ENCODE results near the gene KCNN3.

Gene KCNN3

DNA sequence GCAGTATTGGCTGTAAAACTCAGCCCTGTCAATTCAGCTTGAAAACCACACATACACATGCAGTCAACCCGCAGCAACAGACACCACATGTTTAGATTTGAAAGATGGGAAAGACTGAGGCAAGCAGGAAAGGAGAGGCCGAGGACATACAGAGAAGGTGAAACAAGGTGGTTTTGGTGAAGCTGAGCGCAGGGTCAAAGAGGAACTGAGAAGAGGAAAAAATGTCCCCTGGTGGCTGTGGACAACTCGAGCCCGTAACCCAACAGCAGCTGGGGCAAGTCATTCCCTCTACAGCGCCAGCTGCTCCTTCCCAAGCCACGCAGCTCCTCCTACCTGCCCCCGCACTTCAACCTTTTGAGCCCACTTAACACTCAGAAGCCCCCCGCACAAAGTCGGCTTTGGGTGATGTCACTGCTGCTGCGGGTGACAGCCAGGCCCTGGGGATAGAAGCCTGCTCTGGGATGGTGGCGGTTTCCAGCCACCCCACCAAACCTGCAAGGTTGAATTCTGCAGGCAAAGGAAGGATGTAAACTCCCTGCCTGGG lies 63.0 kb downstream of the KCNN3 start:
- H3K4me3 ChIP-seq (replicated peaks in 1 of 2; ENCODE audit: low read depth in 2 of 2, low read length in 2 of 2): no peak overlapping the region
- TF ChIP-seq, protein P1, sequence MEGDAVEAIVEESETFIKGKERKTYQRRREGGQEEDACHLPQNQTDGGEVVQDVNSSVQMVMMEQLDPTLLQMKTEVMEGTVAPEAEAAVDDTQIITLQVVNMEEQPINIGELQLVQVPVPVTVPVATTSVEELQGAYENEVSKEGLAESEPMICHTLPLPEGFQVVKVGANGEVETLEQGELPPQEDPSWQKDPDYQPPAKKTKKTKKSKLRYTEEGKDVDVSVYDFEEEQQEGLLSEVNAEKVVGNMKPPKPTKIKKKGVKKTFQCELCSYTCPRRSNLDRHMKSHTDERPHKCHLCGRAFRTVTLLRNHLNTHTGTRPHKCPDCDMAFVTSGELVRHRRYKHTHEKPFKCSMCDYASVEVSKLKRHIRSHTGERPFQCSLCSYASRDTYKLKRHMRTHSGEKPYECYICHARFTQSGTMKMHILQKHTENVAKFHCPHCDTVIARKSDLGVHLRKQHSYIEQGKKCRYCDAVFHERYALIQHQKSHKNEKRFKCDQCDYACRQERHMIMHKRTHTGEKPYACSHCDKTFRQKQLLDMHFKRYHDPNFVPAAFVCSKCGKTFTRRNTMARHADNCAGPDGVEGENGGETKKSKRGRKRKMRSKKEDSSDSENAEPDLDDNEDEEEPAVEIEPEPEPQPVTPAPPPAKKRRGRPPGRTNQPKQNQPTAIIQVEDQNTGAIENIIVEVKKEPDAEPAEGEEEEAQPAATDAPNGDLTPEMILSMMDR (IDR thresholded peaks at IDR 0.05; ENCODE audit: low read depth, low read length): no peak
- no peak for DNase-seq (ENCODE audit: low read depth in 2 of 2)

DNA sequence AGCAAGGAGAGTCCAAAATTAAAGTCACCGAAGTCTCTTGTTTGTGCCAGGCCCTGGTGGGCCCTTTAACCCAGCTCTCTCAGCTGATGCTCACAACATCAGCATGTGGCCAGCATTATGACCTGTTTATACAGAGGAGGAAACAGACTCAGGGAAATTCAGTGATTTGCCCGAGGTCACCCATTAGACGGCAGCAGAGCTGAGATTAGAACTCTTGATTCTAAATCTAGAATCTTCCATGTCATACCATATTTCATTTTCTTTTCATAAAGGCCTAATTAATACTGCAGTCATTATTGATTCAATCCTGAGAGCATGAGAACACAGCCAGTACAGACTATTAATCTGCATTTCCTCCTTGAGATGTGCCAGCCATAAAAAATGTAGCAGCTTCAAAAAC lies 63.7 kb downstream of the KCNN3 start:
- H3K4me3 ChIP-seq (replicated peaks in 1 of 2; ENCODE audit: low read depth in 2 of 2, low read length in 2 of 2): no peak overlapping the region
- no peak for DNase-seq (ENCODE audit: low read depth in 2 of 2)
- TF ChIP-seq, protein P1 (IDR thresholded peaks at IDR 0.05; ENCODE audit: low read depth, low read length): no peak

DNA sequence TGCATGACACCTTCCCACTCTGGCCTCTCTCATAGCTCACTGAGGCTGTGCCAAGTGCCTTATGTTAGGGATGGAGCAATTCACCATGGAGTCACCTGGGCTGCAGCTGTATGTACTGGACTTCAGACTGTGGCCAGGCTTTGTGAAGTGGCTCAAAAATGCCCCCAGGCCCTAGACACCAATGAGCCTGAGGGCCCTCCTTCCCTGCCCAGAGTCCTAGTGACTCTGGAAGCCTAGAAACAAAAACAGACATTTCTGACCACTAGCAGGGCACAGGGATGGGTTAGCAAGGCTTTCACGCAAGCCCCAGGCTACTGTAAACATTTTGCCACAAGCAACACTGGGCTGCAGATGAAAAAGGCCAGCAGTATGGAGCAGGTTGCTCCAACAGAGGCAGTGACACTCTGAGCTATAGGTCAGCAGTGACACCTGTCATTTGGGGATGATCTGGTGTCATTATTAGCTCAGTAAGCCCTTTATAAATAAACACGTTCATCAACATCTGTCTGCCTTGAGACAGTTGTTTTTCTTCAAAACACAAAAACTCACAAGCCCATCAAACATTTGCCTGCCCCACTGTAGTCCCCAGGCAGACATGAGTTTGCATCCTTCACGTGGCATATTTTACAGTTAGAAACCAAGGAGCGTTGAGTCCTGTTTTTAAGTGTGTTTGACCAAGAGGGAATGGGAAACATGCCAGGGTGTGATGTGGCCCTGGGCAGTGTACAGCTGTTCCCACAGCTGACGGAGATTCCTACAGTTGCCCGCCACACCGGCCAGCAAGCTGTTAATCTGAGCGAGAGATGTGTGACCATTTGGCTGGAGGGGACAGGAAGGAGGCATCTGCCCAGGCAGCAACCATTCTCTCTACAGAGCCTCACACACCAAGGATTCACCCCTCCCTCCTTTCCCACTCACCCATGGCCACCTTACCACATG lies 66.8 kb downstream of the KCNN3 start:
- TF ChIP-seq, protein P1 (IDR thresholded peaks at IDR 0.05; ENCODE audit: low read depth, low read length): no peak
- no peak overlapping the region for H3K4me3 ChIP-seq (replicated peaks in 1 of 2; ENCODE audit: low read depth in 2 of 2, low read length in 2 of 2)
- DNase-seq (ENCODE audit: low read depth in 2 of 2): no peak

DNA sequence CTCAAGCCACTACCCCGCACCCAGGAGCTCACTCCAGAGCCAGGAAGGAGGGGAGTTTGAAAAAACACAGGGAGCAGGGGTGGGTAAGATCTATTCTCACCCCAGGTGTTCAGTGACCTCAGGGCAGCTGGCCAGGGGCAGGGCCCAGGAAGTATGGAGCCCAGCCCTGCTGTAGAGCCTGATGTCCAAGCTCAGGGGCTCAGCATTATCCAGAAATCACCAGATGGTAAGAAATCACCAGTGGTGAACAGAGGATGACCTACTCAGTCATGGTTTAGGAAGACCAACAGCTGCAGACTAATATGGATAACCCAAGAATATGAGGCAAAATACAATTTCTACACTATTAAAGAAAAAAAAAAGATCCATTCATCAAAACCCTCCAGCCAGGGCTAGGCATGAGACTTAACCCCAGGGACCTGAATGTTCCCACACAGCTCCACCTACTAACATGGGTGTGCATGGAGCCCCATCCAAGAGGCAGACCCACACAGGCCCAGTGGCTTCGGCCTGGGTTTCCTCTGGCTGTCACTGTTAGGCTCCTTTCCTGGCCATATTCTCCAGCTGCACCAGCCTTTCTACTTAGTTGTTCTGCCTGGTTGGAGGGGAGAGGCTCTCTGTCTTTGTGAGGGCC lies 67.6 kb downstream of the KCNN3 start:
- no peak for DNase-seq (ENCODE audit: low read depth in 2 of 2)
- H3K4me3 ChIP-seq (replicated peaks in 1 of 2; ENCODE audit: low read depth in 2 of 2, low read length in 2 of 2): no peak overlapping the region
- TF ChIP-seq, protein P1 (IDR thresholded peaks at IDR 0.05; ENCODE audit: low read depth, low read length): no peak

DNA sequence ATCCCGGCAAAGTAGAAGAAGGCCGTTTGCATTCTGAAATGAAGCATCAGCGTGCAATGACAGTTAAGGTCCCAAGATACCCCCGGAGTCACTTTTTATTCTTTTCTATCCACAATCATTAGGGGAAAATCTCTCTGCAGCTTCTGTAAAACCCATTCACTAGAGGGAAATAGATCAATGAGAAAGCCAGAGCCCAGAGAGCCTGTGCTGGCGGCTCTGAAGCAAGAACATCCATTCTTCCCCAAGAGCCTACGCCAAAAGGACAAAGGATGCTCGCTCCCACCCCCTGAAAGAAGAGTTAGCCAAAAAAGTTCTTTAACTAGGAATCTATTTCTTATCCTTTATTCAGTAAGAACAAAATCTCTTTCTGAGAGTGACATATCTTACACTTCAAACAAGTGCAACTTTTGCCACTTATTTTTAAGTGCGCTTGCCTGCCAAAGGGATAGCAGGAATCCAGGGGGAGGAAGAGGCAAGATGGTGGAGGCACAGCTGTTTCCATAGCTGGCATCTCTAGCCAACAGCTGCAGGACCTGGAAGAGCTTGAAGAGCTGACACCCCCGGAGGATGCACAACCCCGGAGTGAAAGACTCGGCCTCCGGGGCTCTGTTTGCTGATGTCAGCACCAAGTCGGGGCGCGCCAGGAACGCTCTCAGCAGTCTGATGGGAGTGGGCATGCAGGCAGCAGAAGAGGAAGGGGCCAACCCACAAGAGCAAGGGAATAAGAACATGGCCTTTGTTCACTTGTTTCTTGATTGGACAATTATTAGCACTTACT lies 68.7 kb downstream of the KCNN3 start:
- no peak for DNase-seq (ENCODE audit: low read depth in 2 of 2)
- no peak overlapping the region for H3K4me3 ChIP-seq (replicated peaks in 1 of 2; ENCODE audit: low read depth in 2 of 2, low read length in 2 of 2)
- TF ChIP-seq, protein P1 (IDR thresholded peaks at IDR 0.05; ENCODE audit: low read depth, low read length): no peak

DNA sequence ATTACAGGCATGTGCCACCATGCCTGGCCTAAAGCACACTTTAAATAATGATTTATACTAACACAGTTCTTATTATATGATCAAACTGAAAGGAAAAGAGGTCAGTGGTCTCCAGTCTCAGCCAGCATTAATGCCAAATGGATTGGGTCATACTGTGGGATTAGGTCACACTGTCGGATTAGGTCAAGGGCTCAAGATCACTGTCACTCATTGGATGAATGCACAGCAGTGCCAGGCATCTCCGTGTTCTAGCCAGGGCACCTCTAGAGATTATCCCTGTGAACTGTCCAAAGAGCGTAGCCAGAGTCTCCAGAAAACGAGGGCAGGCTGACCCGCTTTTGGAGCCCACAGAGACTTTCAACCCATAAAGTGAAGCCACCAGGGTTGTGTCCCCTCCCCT lies 70.9 kb downstream of the KCNN3 start:
- no peak for DNase-seq (ENCODE audit: low read depth in 2 of 2)
- TF ChIP-seq, protein P1 (IDR thresholded peaks at IDR 0.05; ENCODE audit: low read depth, low read length): no peak
- no peak overlapping the region for H3K4me3 ChIP-seq (replicated peaks in 1 of 2; ENCODE audit: low read depth in 2 of 2, low read length in 2 of 2)
